Stimulated activated CD4-positive, alpha-beta T cell treated with anti-CD3 and anti-CD28 coated beads, Interleukin-1b, Interleukin-23, amount 100 ng/mL, for 1 hour (primary cell): ENCODE measurements around the gene PGM3.
"Not testable (repeated sequence)": the region's sequence is repeated elsewhere in the genome, so short reads cannot be mapped to it uniquely, and the experiment has no call there.

Experiments
- DNase-seq, 2 donors: peaks; one replicate each; pipeline ENCODE4 v3.0.0-alpha.2; 2020; ENCODE audit warnings: low read depth in 2 of 2

PGM3 gene

GRCh38 chr6:83192871-83193746, at the start of gene PGM3, which contains the start of gene RWDD2A:
PGM3 (minus strand) TSS chr6:83193265; CDS start chr6:83191012, 2,253 bp downstream.
RWDD2A (plus strand) TSS chr6:83193357; CDS start chr6:83194452, 1,095 bp downstream.
- peak; percentile 67 to 79 for DNase-seq

GRCh38 chr6:83231146-83231545, 38.1 kb upstream of the PGM3 start:
- no peak for DNase-seq

- no peak for DNase-seq
Measured at GRCh38 chr6:83226517-83226916, 33.5 kb upstream of the PGM3 start.

- DNase-seq: no peak
Measured at GRCh38 chr6:83221889-83222479, 28.9 kb upstream of the PGM3 start.

- no peak for DNase-seq
Measured at GRCh38 chr6:83221276-83221675, 28.2 kb upstream of the PGM3 start.

GRCh38 chr6:83220121-83220520, 27.1 kb upstream of the PGM3 start:
- no peak for DNase-seq

GRCh38 chr6:83218646-83219045, 25.6 kb upstream of the PGM3 start:
- DNase-seq: no peak

- DNase-seq: no peak
Measured at GRCh38 chr6:83216806-83217205, 23.7 kb upstream of the PGM3 start.

- peak; percentile 5 to 14 for DNase-seq
Measured at GRCh38 chr6:83215131-83216047, 22.3 kb upstream of the PGM3 start.

- DNase-seq: no peak
Measured at GRCh38 chr6:83202031-83202430, 9.0 kb upstream of the PGM3 start.

GRCh38 chr6:83199863-83200225, 6.8 kb upstream of the PGM3 start:
- DNase-seq: no peak

GRCh38 chr6:83199173-83199862, 6.3 kb upstream of the PGM3 start:
- no peak for DNase-seq

- DNase-seq: no peak
Measured at GRCh38 chr6:83198486-83199172, 5.6 kb upstream of the PGM3 start.

GRCh38 chr6:83193747-83194566, 892 bp upstream of the PGM3 start:
- no peak for DNase-seq

GRCh38 chr6:83192456-83192855, 609 bp downstream of the PGM3 start:
- no peak for DNase-seq

GRCh38 chr6:83191974-83192373, 1.1 kb downstream of the PGM3 start:
- not testable (repeated sequence) for DNase-seq

GRCh38 chr6:83190626-83191025, 2.4 kb downstream of the PGM3 start:
- DNase-seq: no peak

- no peak for DNase-seq
Measured at GRCh38 chr6:83188501-83188900, 4.6 kb downstream of the PGM3 start.

- no peak for DNase-seq
Measured at GRCh38 chr6:83185096-83185495, 8.0 kb downstream of the PGM3 start.
